Adipocyte (in vitro differentiated cells): ENCODE results near the gene SCYGR1.

Experiments
- DNase-seq: peaks from one replicate; pipeline ENCODE4 v3.0.0-alpha.2; 2015; ENCODE audit warnings: low read depth
- H3K27me3 ChIP-seq: replicated peaks from 2 replicates; pipeline ENCODE4 v1.7.0; 2013; ENCODE audit warnings: mild to moderate bottlenecking, low read length, moderate library complexity; ENCODE audit not compliant: control insufficient read depth, insufficient read depth
- H3K36me3 ChIP-seq: 2 replicates; pipeline ENCODE4 v1.7.0; 2013; ENCODE audit warnings: low read length, mild to moderate bottlenecking, moderate library complexity; ENCODE audit not compliant: control insufficient read depth, insufficient read depth, severe bottlenecking
- H3K4me1 ChIP-seq: 2 replicates; pipeline ENCODE4 v1.7.0; 2013; ENCODE audit warnings: mild to moderate bottlenecking, low read length, moderate library complexity; ENCODE audit not compliant: control insufficient read depth, insufficient read depth
- H3K4me3 ChIP-seq: 2 replicates; pipeline ENCODE4 v1.7.0; 2013; ENCODE audit warnings: mild to moderate bottlenecking, low read length, moderate library complexity
- H3K9ac ChIP-seq: 2 replicates; pipeline ENCODE4 v1.7.0; 2013; ENCODE audit warnings: mild to moderate bottlenecking, low read length, moderate library complexity
- H3K9me3 ChIP-seq: 2 replicates; pipeline ENCODE4 v1.7.0; 2013; ENCODE audit warnings: mild to moderate bottlenecking, low read length, moderate library complexity; ENCODE audit not compliant: control insufficient read depth

SCYGR1 gene

GRCh38 chr2:227339098-227339599, 48.6 kb downstream of the SCYGR1 start:
- DNase-seq: no peak
- no peaks in the 10 kb centered on the region for H3K9me3 ChIP-seq
- no peak overlapping the region for H3K9ac ChIP-seq
- H3K27me3 ChIP-seq: no peaks in the 10 kb centered on the region
- peaks cover 70% of the 10 kb centered on the region for H3K36me3 ChIP-seq
- H3K4me3 ChIP-seq: no peak overlapping the region
- no peaks in the 10 kb centered on the region for H3K4me1 ChIP-seq
